ENCODE data around the gene ELOB. TPM values are rescaled to one million over a fixed set of nuclear protein-coding genes. Genes with fewer than 3 reads are reported as not detected.

ELOB gene
- polyA plus RNA-seq, 1 experiment: 146 TPM

DNA sequence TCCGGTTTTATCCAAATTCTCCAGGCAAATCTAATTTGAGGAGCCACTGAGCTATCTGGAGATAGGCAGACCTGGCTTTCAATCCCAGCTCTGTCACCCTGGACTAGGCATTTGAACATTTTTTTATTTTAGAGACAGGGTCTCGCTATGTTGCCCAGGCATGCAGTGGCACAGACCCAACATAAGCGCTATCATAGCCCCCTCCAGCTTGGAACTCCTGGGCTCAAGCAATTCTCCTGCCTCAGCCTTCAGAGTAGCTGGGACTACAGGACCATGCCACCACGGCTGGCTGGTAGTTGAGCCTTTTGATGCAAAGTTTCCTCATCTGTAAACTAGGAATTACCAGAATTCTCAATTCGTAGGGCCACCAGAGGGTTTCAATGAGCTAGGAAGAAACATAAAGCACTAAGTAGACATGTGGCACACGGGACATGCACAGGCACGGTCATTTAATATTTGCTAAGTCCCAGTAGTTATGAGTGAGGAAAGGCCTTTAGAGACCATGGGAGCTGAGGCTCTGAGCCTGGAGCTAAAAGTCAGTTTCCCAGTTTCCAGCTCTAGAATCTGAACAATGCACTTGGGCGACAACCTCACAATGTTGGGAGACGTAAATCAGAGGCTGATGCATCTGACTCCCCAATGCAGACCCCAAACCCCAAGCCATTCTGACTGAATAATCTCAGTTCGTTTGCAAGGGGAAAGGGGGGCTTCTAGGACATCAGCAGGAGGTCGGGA is 1.1 kb downstream of the ELOB start:
- Histone ChIP-seq H3K27ac (ENCODE audit: low read depth, low read length) (no peak overlapping the region), H3K4me3 (ENCODE audit: low read depth, low read length) (peak overlapping the region; percentile 91), H3K9me3 (ENCODE audit: control insufficient read depth, insufficient read depth, low read length) (no peaks in the 10 kb centered on the region; the same call in 1 of the 2 replicates), H3K27me3 (ENCODE audit: control insufficient read depth, insufficient read depth, low read length) (no peaks in the 10 kb centered on the region)
- POLR2A ChIA-PET: interaction anchor here (0.6 to 3.7 kb wide), 2 partner anchors 23 to 48 kb away, joined by 3 to 17 read pairs; partner anchors contain the start of gene SRRM2
- DNase-seq (ENCODE audit: low read depth, low spot score): no peak
- CTCF ChIA-PET: interaction anchor here (0.7 to 1.1 kb wide), 3 partner anchors 17 to 93 kb away, joined by 3 read pairs; no protein-coding TSS in a partner anchor
- TF ChIP-seq, protein P1, sequence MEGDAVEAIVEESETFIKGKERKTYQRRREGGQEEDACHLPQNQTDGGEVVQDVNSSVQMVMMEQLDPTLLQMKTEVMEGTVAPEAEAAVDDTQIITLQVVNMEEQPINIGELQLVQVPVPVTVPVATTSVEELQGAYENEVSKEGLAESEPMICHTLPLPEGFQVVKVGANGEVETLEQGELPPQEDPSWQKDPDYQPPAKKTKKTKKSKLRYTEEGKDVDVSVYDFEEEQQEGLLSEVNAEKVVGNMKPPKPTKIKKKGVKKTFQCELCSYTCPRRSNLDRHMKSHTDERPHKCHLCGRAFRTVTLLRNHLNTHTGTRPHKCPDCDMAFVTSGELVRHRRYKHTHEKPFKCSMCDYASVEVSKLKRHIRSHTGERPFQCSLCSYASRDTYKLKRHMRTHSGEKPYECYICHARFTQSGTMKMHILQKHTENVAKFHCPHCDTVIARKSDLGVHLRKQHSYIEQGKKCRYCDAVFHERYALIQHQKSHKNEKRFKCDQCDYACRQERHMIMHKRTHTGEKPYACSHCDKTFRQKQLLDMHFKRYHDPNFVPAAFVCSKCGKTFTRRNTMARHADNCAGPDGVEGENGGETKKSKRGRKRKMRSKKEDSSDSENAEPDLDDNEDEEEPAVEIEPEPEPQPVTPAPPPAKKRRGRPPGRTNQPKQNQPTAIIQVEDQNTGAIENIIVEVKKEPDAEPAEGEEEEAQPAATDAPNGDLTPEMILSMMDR (IDR thresholded peaks at IDR 0.05; ENCODE audit: low read depth, low read length): no peak

GRCh38 chr16:2775131-2775716 is 1.9 kb downstream of the ELOB start:
- ChIA-PET POLR2A (interaction anchor here (3.7 kb wide), 1 partner anchor 22 kb away, joined by 17 read pairs; the partner anchor contains the start of gene SRRM2), CTCF (interaction anchor here (1.0 to 1.3 kb wide), 3 partner anchors 93 to 94 kb away, joined by 3 read pairs; no protein-coding TSS in a partner anchor)
- Histone ChIP-seq H3K9me3 (ENCODE audit: control insufficient read depth, insufficient read depth, low read length) (no peaks in the 10 kb centered on the region; the same call in 1 of the 2 replicates), H3K4me3 (ENCODE audit: low read depth, low read length) (no peak overlapping the region), H3K27ac (ENCODE audit: low read depth, low read length) (no peak overlapping the region), H3K27me3 (ENCODE audit: control insufficient read depth, insufficient read depth, low read length) (no peaks in the 10 kb centered on the region)
- no peak for DNase-seq (ENCODE audit: low read depth, low spot score)
- TF ChIP-seq, protein P1 (IDR thresholded peaks at IDR 0.05; ENCODE audit: low read depth, low read length): no peak

DNA sequence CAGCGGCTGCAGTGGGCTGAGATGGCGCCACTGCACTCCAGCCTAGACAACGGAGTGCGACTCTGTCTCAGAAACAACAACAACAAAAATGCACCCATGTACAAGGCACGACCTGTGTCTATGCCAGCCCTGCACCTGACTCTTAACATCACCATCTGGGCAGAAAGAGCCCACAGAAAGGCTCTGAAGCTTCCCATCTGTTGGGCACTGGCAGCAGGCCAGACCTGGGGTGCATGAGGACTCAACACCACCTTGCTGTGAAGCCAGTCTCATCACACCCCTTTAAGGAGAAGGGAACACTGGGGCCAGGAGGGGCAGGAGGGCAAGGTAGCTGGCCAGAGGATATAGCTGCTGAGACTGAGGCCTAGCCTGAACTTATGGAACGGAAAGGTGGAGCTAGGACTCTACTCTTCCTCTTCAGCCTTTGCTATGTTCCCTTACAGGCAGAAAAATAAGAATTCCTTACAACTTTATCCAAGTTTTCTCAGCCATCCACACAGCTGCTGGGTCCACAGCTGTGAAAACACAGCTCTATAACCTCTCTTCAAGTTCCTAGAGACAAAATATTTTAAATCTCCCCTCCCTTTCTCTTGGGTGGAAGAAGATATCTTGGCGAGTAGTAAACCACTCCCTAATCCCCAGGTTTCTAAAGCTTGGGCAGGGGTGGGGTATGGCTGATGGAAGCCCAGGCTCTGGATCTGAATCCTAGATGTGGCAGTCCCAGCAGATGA is 2.8 kb downstream of the ELOB start:
- no peak for DNase-seq (ENCODE audit: low read depth, low spot score)
- no peak overlapping the region for H3K4me3 ChIP-seq (ENCODE audit: low read depth, low read length)
- no peak overlapping the region for H3K27ac ChIP-seq (ENCODE audit: low read depth, low read length)
- ChIA-PET CTCF (interaction anchor here (1.3 kb wide), 1 partner anchor 94 kb away, joined by 3 read pairs; no protein-coding TSS in a partner anchor), POLR2A (interaction anchor here (0.6 to 3.7 kb wide), 2 partner anchors 21 to 137 kb away, joined by 3 to 17 read pairs; partner anchors contain the start of genes FLYWCH1 and SRRM2)
- no peaks in the 10 kb centered on the region; the same call in 1 of the 2 replicates for H3K9me3 ChIP-seq (ENCODE audit: control insufficient read depth, insufficient read depth, low read length)
- H3K27me3 ChIP-seq (ENCODE audit: control insufficient read depth, insufficient read depth, low read length): no peaks in the 10 kb centered on the region
- TF ChIP-seq, protein P1 (IDR thresholded peaks at IDR 0.05; ENCODE audit: low read depth, low read length): no peak

GRCh38 chr16:2773188-2773968 is 3.7 kb downstream of the ELOB start:
- TF ChIP-seq, protein P1 (IDR thresholded peaks at IDR 0.05; ENCODE audit: low read depth, low read length): no peak
- H3K9me3 ChIP-seq (ENCODE audit: control insufficient read depth, insufficient read depth, low read length): no peaks in the 10 kb centered on the region; the same call in 1 of the 2 replicates
- POLR2A ChIA-PET: interaction anchor here (0.7 kb wide), 1 partner anchor 21 kb away, joined by 5 read pairs; the partner anchor contains the start of gene SRRM2
- CTCF ChIA-PET: no interaction called here
- no peak overlapping the region for H3K4me3 ChIP-seq (ENCODE audit: low read depth, low read length)
- no peak for DNase-seq (ENCODE audit: low read depth, low spot score)
- peak overlapping the region; percentile 33 for H3K27ac ChIP-seq (ENCODE audit: low read depth, low read length)
- H3K27me3 ChIP-seq (ENCODE audit: control insufficient read depth, insufficient read depth, low read length): no peaks in the 10 kb centered on the region

All from AG04450 (cell line).